Adrenal gland (tissue), 12 donors: Measurements from ENCODE around the gene TRMT1. TPM values are rescaled to one million over a fixed set of nuclear protein-coding genes. Genes with fewer than 3 reads are reported as not detected.

Experiments
- DNase-seq, 7 donors: peaks; one replicate each; pipeline ENCODE4 v3.0.0-alpha.2; 2019 to 2020
- H3K27ac ChIP-seq, 5 donors: fragments of 200-600 bp; sonication (generic) in 4 of 5; 1 replicate in 3 of 5; 2 replicates in 2 of 5; pipeline versions ENCODE4 v1.5.1 to v1.8.0; 2016 to 2020; ENCODE audit warnings: mild to moderate bottlenecking in 1 of 5
- H3K27me3 ChIP-seq: fragments of 200-600 bp; 2 replicates; pipeline ENCODE4 v1.8.0; 2021
- H3K36me3 ChIP-seq, 2 donors: fragments of 200-600 bp; replicated peaks in 1 of 2; 1 replicate in 1 of 2; 2 replicates in 1 of 2; pipeline versions ENCODE4 v1.5.1 to v1.8.0; 2018 to 2022
- H3K4me1 ChIP-seq, 2 donors: fragments of 200-600 bp; replicated peaks in 1 of 2; 1 replicate in 1 of 2; 2 replicates in 1 of 2; pipeline versions ENCODE4 v1.5.1 to v1.8.0; 2018 to 2021
- H3K4me3 ChIP-seq, 4 donors: fragments of 200-600 bp; sonication (generic) in 3 of 4; one replicate each; pipeline ENCODE4 v1.5.1; 2016 to 2018
- H3K9me3 ChIP-seq, 3 donors: fragments of 200-600 bp; sonication (generic) in 1 of 3; replicated peaks in 1 of 3; 1 replicate in 2 of 3; 2 replicates in 1 of 3; pipeline versions ENCODE4 v1.5.1 to v1.8.0; 2016 to 2021
- POLR2A ChIP-seq, 2 donors: fragments of 450-650 bp; IDR thresholded peaks; one replicate each; pipeline ENCODE4 v1.6.1; 2017; ENCODE audit warnings: antibody characterized with exemption in 2 of 2, mild to moderate bottlenecking in 2 of 2, moderate library complexity in 1 of 2
- WGBS, 4 donors: extraction: QIAGEN DNeasy Blood & Tissue Kit in 2 of 4; methylation state at CpG; one replicate each; pipeline versions ENCODE4 v1.1.5 to v1.1.7; 2013 to 2017; 5-methylcytosine and 5-hydroxymethylcytosine counted together
- intact Hi-C, 2 donors: fragments of 100-400 bp; cut with DNase I; formaldehyde crosslinking; loops; one replicate each; pipeline versions ENCODE4 v1.14.1 to v1.15.0; 2022 to 2023
- polyA plus RNA-seq, 3 donors: library from polyadenylated mRNA; stranded (reverse); fragments of 200-250 nt in 2 of 3; fragments of 350-450 nt in 1 of 3; fragmentation: Illumina TruSeq in 1 of 3; extraction: RNeasy Lipid Tissue Mini Kit (QIAGEN cat#74804) in 1 of 3; gene quantifications; one replicate each; pipeline ENCODE4 v1.2.3, GENCODE V29; 2013 to 2014
- total RNA-seq, 9 donors: library from RNA; depleted of rRNA in 4 of 9; stranded (reverse); fragments of >200 nt in 4 of 9; fragments of 120-200 nt in 1 of 9; fragmentation: NEBNext Ultra II Directional in 1 of 9; extraction: Animal tissue kit (Norgen Biotek cat#: 25700) in 1 of 9; gene quantifications; one replicate each; pipeline versions ENCODE4 v1.1.0 to v1.2.4, GENCODE V29; 2013 to 2023
- TF ChIP-seq, protein P1 (sequence below), 6 experiments: fragments of 450-650 bp in 4 of 6; fragments of 200-600 bp in 2 of 6; sonication (generic) in 1 of 6; IDR thresholded peaks; 1 replicate in 5 of 6; 2 replicates in 1 of 6; pipeline versions ENCODE4 v1.5.1 to v1.8.0; 2016 to 2021; ENCODE audit warnings: antibody characterized with exemption in 6 of 6, mild to moderate bottlenecking in 2 of 6, moderate library complexity in 1 of 6
- donor health status: healthy with polysubstance abuse.
- donor health status: Bipolar disorder and iron deficiency.
- donor health status: DM: yes; HTN: yes; CAD: no.
- donor health status: DM: no; HTN: no; CAD: no.
- donor health status: DM: no; HTN: no; CAD: no.
- donor health status: DM: yes; HTN: yes; CAD: no.

Gene TRMT1
- total and polyA plus RNA-seq, 12 donors: 13.4 to 229 (median 35.4) TPM

DNA sequence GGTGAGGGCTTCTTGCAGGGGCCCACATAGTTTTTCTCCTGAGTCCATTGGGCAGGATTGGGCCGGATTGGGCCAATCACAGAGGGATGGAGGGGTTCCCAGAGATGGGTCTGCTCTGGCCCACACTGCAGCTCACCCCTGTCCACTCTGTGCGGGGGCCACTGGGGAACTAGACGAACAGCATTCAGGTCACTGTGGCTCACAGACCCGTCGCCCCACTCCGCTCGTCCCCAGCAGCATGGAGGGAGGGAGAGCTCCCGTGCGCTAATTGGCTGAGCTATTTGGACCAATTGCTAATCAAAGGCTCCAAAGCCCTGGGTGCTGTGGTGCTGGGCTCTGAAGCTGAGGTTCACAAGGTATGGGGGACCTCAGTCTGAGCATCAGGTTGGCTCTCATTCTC is 12.8 kb upstream of the TRMT1 start:
- H3K27me3 ChIP-seq: no peaks in the 10 kb centered on the region
- H3K27ac ChIP-seq: no peak overlapping the region
- WGBS, 4 donors: 89 to 97% (median 96%) methylated on average over 9 of the region's 9 CpGs; no CpG with 5 or more reads in 1 of the 4 donors
- no peak for TF ChIP-seq POLR2A (IDR thresholded peaks at IDR 0.05)
- TF ChIP-seq, protein P1, sequence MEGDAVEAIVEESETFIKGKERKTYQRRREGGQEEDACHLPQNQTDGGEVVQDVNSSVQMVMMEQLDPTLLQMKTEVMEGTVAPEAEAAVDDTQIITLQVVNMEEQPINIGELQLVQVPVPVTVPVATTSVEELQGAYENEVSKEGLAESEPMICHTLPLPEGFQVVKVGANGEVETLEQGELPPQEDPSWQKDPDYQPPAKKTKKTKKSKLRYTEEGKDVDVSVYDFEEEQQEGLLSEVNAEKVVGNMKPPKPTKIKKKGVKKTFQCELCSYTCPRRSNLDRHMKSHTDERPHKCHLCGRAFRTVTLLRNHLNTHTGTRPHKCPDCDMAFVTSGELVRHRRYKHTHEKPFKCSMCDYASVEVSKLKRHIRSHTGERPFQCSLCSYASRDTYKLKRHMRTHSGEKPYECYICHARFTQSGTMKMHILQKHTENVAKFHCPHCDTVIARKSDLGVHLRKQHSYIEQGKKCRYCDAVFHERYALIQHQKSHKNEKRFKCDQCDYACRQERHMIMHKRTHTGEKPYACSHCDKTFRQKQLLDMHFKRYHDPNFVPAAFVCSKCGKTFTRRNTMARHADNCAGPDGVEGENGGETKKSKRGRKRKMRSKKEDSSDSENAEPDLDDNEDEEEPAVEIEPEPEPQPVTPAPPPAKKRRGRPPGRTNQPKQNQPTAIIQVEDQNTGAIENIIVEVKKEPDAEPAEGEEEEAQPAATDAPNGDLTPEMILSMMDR (IDR thresholded peaks at IDR 0.05): no peak
- intact Hi-C loops: no loop called here
- no peak overlapping the region for H3K4me3 ChIP-seq
- H3K9me3 ChIP-seq: no peaks in the 10 kb centered on the region
- no peak for DNase-seq
- no peaks in the 10 kb centered on the region for H3K36me3 ChIP-seq
- H3K4me1 ChIP-seq: peaks cover 0 to 8% of the 10 kb centered on the region in 2 donors

DNA sequence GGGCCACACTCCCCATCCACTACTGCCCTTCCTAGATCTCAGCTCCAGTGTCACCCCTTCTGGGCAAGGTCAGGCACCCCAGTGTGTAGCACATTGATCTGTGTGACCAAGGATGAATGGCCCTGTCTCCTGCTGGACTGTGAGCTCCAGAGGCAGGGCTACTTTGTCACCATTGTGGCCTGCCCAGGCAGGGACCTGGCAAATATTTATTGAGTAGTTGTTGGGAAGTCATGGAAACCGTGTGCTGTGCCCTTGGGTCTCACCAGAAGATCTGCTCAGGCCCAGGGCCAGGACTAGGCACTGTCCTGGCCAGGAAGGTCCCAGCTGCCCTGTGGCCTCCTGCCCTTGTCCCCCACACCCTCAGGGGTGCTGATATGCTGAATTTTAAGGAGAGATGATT is 12.0 kb upstream of the TRMT1 start:
- H3K36me3 ChIP-seq: no peaks in the 10 kb centered on the region
- TF ChIP-seq, protein P1 (IDR thresholded peaks at IDR 0.05): no peak
- no peak for TF ChIP-seq POLR2A (IDR thresholded peaks at IDR 0.05)
- peak in 4 of 7 donors; percentile 43 to 55 (median 44) for DNase-seq

DNA sequence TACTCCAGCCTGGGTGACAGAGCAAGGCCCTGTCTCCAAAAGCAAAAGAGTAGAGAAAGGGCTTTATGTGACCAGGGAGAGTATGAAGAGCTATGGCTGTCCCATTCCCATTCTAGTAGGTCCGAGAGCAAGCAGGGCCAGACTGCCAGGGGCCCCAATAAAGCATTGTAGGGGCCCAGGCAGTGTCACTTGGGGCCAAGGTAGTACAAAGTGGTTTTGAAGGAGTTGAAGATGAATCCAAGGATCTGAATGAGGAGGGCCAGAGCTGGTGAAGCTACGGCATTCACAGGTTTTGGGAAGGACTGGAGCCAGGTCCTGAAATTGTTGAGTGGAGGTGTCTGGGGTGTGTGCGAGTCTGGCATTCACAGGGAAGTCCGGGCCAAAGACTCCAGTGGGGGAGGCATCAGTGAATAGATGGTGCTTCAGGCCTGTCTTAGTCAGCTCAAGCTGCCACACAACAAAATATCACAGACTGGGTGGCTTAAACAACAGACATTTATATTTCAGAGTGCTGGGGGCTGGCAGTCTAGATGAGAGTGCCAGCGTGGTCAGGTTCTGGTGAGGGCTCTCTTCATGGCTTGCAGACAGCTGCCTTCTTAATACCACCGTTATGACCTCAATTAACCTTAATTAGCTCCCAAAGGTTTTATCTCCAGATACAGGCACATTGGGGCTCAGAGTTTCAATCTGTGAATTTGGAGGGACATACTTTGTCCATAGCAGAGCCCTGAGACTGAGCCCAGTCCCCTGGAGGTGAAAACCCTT is 11.5 kb upstream of the TRMT1 start:
- Histone ChIP-seq H3K9me3 (no peaks in the 10 kb centered on the region), H3K27me3 (no peaks in the 10 kb centered on the region), H3K4me1 (peaks cover 0 to 8% of the 10 kb centered on the region in 2 donors), H3K4me3 (no peak overlapping the region), H3K27ac (no peak overlapping the region), H3K36me3 (no peaks in the 10 kb centered on the region)
- no peak for DNase-seq
- intact Hi-C loops: no loop called here
- TF ChIP-seq, protein P1 (IDR thresholded peaks at IDR 0.05): no peak
- no peak for TF ChIP-seq POLR2A (IDR thresholded peaks at IDR 0.05)
- WGBS, 4 donors: 91 to 98% (median 95%) methylated on average over 6 of the region's 6 CpGs

More for the DNA sequence above, 12.0 kb upstream of the TRMT1 start:
- intact Hi-C loops: no loop called here
- no peak overlapping the region for H3K4me3 ChIP-seq
- H3K4me1 ChIP-seq: peaks cover 0 to 8% of the 10 kb centered on the region in 2 donors
- H3K27me3 ChIP-seq: no peaks in the 10 kb centered on the region
- no peaks in the 10 kb centered on the region for H3K9me3 ChIP-seq
- 33 to 44% (median 38%) methylated on average over 1 of the region's 1 CpG; no CpG with 5 or more reads in 1 of the 4 donors for WGBS, 4 donors
- no peak overlapping the region for H3K27ac ChIP-seq

DNA sequence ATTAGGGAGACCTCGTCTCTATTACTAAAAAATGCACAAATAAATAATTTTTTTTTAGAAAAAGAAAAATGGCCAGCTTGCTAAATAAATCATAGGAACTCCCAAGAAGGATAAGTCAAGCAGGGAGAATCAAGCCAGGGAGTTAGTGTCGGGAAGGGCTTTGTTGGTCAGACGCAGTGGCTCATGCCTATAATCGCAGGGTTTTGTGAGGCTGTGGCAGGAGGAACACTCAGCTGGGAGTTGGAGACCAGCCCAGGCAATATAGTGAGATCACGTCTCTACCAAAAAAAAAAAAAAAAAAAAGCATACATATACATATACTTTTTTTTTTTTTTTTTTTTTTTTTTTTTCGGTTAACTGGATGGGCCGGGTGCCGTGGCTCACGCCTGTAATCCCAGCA is 10.5 kb upstream of the TRMT1 start:
- no peak for TF ChIP-seq POLR2A (IDR thresholded peaks at IDR 0.05)
- TF ChIP-seq, protein P1 (IDR thresholded peaks at IDR 0.05): no peak
- Histone ChIP-seq H3K27me3 (no peaks in the 10 kb centered on the region), H3K27ac (no peak overlapping the region), H3K4me1 (peaks cover 0 to 8% of the 10 kb centered on the region in 2 donors), H3K9me3 (no peaks in the 10 kb centered on the region), H3K4me3 (no peak overlapping the region), H3K36me3 (no peaks in the 10 kb centered on the region)
- intact Hi-C loops: no loop called here
- 88 to 96% (median 92%) methylated on average over 9 of the region's 9 CpGs for WGBS, 4 donors
- no peak for DNase-seq
